Medulla oblongata (tissue), 1 donor: ENCODE measurements around the gene OLA1.
A peak's percentile ranks its signal among the peaks of the same experiment; 100 is the strongest.
"Not testable (repeated sequence)": the region's sequence is repeated elsewhere in the genome, so short reads cannot be mapped to it uniquely, and the experiment has no call there.

Source experiments
- DNase-seq: peaks from one replicate; pipeline ENCODE4 v3.0.0-alpha.2; 2015; ENCODE audit errors: extremely low spot score

The OLA1 gene

GRCh38 chr2:174248187-174248997, at the start of gene OLA1:
Gene OLA1 (minus strand): TSS chr2:174248532. CDS start chr2:174246815, 1,717 bp downstream.
- DNase-seq: peak; percentile 96

GRCh38 chr2:174292908-174293307, 44.6 kb upstream of the OLA1 start:
- DNase-seq: no peak

- DNase-seq: no peak
These were observed 37.8 kb upstream of the OLA1 start for GRCh38 chr2:174286172-174286571.

GRCh38 chr2:174282441-174282840, 34.1 kb upstream of the OLA1 start:
- DNase-seq: peak; percentile 33

- no peak for DNase-seq
These were observed 33.4 kb upstream of the OLA1 start for GRCh38 chr2:174281736-174282135.

- DNase-seq: no peak
These were observed 32.3 kb upstream of the OLA1 start for GRCh38 chr2:174280596-174280995.

GRCh38 chr2:174270263-174270662, 21.9 kb upstream of the OLA1 start:
- not testable (repeated sequence) for DNase-seq

- DNase-seq: no peak
These were observed 18.0 kb upstream of the OLA1 start for GRCh38 chr2:174266288-174266687.

GRCh38 chr2:174263997-174264396, 15.7 kb upstream of the OLA1 start:
- no peak for DNase-seq

GRCh38 chr2:174259981-174260380, 11.6 kb upstream of the OLA1 start:
- peak; percentile 21 for DNase-seq

- no peak for DNase-seq
These were observed 5.9 kb upstream of the OLA1 start for GRCh38 chr2:174254267-174254666.

- no peak for DNase-seq
These were observed 763 bp upstream of the OLA1 start for GRCh38 chr2:174248998-174249592.

GRCh38 chr2:174247474-174248186, 702 bp downstream of the OLA1 start:
- peak; percentile 35 for DNase-seq

GRCh38 chr2:174246944-174247381, 1.4 kb downstream of the OLA1 start:
- DNase-seq: no peak

GRCh38 chr2:174245628-174246027, 2.7 kb downstream of the OLA1 start:
- not testable (repeated sequence) for DNase-seq

GRCh38 chr2:174245065-174245464, 3.3 kb downstream of the OLA1 start:
- no peak for DNase-seq

- no peak for DNase-seq
These were observed 4.5 kb downstream of the OLA1 start for GRCh38 chr2:174243812-174244211.

- DNase-seq: no peak
These were observed 8.2 kb downstream of the OLA1 start for GRCh38 chr2:174240097-174240496.

- no peak for DNase-seq
These were observed 11.9 kb downstream of the OLA1 start for GRCh38 chr2:174236429-174236828.

GRCh38 chr2:174235680-174236079, 12.7 kb downstream of the OLA1 start:
- DNase-seq: no peak

- no peak for DNase-seq
These were observed 14.5 kb downstream of the OLA1 start for GRCh38 chr2:174233771-174234275.

- DNase-seq: no peak
These were observed 20.6 kb downstream of the OLA1 start for GRCh38 chr2:174227748-174228147.
